Lower leg skin (tissue), 4 donors: ENCODE measurements around the gene ZIC4. TPM values are rescaled to one million over a fixed set of nuclear protein-coding genes. Genes with fewer than 3 reads are reported as not detected.

Source experiments
- DNase-seq, 2 donors: peaks; one replicate each; pipeline ENCODE4 v3.0.0-alpha.2; 2019; ENCODE audit warnings: low spot score in 2 of 2
- H3K4me3 ChIP-seq: fragments of 200-600 bp; sonication (generic); 2 replicates; pipeline ENCODE4 v1.5.1; 2017; ENCODE audit warnings: mild to moderate bottlenecking, low read depth; ENCODE audit not compliant: poor library complexity, severe bottlenecking
- CTCF ChIP-seq, 3 donors: fragments of 450-650 bp; IDR thresholded peaks; one replicate each; pipeline ENCODE4 v1.5.1; 2016; ENCODE audit warnings: antibody characterized with exemption in 3 of 3, mild to moderate bottlenecking in 3 of 3, moderate library complexity in 2 of 3
- POLR2A ChIP-seq, 2 donors: fragments of 450-650 bp; IDR thresholded peaks; one replicate each; pipeline ENCODE4 v1.6.1; 2016 to 2017; ENCODE audit warnings: antibody characterized with exemption in 2 of 2, mild to moderate bottlenecking in 1 of 2, moderate library complexity in 1 of 2
- WGBS, 2 donors: methylation state at CpG; one replicate each; pipeline ENCODE4 v1.1.5; 2018; 5-methylcytosine and 5-hydroxymethylcytosine counted together
- intact Hi-C: fragments of 100-400 bp; cut with DNase I; formaldehyde crosslinking; loops from one replicate; pipeline ENCODE4 v1.15.0; 2023; ENCODE audit warnings: low total_unique reads
- total RNA-seq, 4 donors: library from RNA; depleted of rRNA; stranded (reverse); fragments of >200 nt; gene quantifications; one replicate each; pipeline ENCODE4 v1.1.0, GENCODE V29; 2016

ZIC4 gene
- total RNA-seq, 4 donors from 2014 or later, result 0.10 TPM; not detected in 2

- DNase-seq, result no peak
- 67 to 74% methylated on average over 1 of the region's 1 CpG for WGBS, 2 donors
- H3K4me3 ChIP-seq, result no peak overlapping the region
- TF ChIP-seq CTCF (IDR thresholded peaks at IDR 0.05) (no peak), POLR2A (IDR thresholded peaks at IDR 0.05) (no peak)
- intact Hi-C loops, result no loop called here
These were observed 22.0 kb upstream of the ZIC4 start for GRCh38 chr3:147428326-147428725.

- 74 to 76% methylated on average over 3 of the region's 3 CpGs for WGBS, 2 donors
- no peak for TF ChIP-seq CTCF (IDR thresholded peaks at IDR 0.05)
- TF ChIP-seq POLR2A (IDR thresholded peaks at IDR 0.05), result no peak
- intact Hi-C loops, result no loop called here
These were observed 21.4 kb upstream of the ZIC4 start for GRCh38 chr3:147427746-147428145.

GRCh38 chr3:147426931-147427330 lies 20.6 kb upstream of the ZIC4 start:
- 93 to 97% methylated on average over 2 of the region's 2 CpGs for WGBS, 2 donors
- intact Hi-C loops, result no loop called here

More at GRCh38 chr3:147427746-147428145, 21.4 kb upstream of the ZIC4 start:
- no peak for DNase-seq
- no peak overlapping the region for H3K4me3 ChIP-seq

GRCh38 chr3:147425388-147425850 lies 19.1 kb upstream of the ZIC4 start:
- 43 to 44% methylated on average over 1 of the region's 1 CpG for WGBS, 2 donors
- DNase-seq, result no peak
- TF ChIP-seq POLR2A (IDR thresholded peaks at IDR 0.05) (no peak), CTCF (IDR thresholded peaks at IDR 0.05) (no peak)
- intact Hi-C loops, result no loop called here
- no peak overlapping the region for H3K4me3 ChIP-seq

More at GRCh38 chr3:147426931-147427330, 20.6 kb upstream of the ZIC4 start:
- no peak overlapping the region for H3K4me3 ChIP-seq
- no peak for TF ChIP-seq POLR2A (IDR thresholded peaks at IDR 0.05)
- TF ChIP-seq CTCF (IDR thresholded peaks at IDR 0.05), result no peak
- no peak for DNase-seq

- no peak for TF ChIP-seq CTCF (IDR thresholded peaks at IDR 0.05)
- TF ChIP-seq POLR2A (IDR thresholded peaks at IDR 0.05), result no peak
- no peak overlapping the region for H3K4me3 ChIP-seq
- intact Hi-C loops, result no loop called here
- DNase-seq, result no peak
- 30 to 39% methylated on average over 14 of the region's 14 CpGs for whole genome bisulfite sequencing, 2 donors
These were observed 18.4 kb upstream of the ZIC4 start for GRCh38 chr3:147424581-147425387.
